DOHH2 (cell line): Measurements from ENCODE around the gene RRP1B.

Experiments used
- EZH2phosphoT487 ChIP-seq: fragments of 200-600 bp; sonication (generic); IDR thresholded peaks from 2 replicates; pipeline ENCODE4 v1.6.1; 2017; ENCODE audit warnings: borderline replicate concordance, mild to moderate bottlenecking, antibody characterized with exemption, low read length, moderate library complexity, mixed read lengths
- TF ChIP-seq, protein P1 (sequence below): fragments of 200-600 bp; sonication (generic); IDR thresholded peaks from one replicate; pipeline ENCODE4 v1.5.1; 2014; ENCODE audit warnings: antibody characterized with exemption, mild to moderate bottlenecking, low read depth, low read length; ENCODE audit not compliant: poor library complexity, severe bottlenecking

DNA sequence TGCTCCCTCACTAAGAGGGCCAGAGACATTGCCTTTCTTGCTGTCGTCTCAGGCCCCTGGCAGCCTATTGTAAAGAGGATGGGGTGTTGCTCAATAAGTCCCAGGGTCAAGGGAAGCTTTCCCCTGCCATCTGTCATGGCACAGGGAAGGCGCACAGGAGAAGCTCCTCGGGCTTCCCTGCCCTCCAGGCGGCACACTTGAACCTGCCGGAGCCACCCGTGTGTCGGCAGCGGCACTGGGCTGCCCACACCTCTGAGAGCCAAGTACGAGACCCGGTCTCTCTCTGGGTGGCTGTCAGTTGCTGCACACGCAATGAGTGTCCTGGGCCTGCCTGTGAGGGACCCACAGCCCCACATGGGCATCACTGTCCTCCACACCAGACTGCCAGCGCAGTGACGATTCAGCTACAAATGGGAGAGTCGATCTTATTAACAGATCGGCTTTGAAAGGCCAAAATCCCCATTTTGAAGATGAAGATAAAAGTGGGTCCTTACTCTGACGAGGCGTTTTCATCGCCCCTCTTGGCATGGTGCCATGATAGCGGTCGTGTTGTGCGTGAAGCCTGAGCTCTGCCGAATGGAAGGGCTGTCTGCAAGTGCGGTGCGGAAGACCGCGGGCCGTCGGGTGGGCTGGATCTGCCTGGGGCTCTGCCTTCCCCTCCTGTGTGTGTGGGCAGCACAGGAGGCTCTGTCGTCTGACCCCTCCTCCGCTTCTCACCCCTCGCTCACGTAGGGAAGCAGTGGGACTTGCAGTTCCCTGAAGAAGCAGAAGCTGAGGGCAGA, 30.4 kb downstream of the RRP1B start:
- TF ChIP-seq, protein P1, sequence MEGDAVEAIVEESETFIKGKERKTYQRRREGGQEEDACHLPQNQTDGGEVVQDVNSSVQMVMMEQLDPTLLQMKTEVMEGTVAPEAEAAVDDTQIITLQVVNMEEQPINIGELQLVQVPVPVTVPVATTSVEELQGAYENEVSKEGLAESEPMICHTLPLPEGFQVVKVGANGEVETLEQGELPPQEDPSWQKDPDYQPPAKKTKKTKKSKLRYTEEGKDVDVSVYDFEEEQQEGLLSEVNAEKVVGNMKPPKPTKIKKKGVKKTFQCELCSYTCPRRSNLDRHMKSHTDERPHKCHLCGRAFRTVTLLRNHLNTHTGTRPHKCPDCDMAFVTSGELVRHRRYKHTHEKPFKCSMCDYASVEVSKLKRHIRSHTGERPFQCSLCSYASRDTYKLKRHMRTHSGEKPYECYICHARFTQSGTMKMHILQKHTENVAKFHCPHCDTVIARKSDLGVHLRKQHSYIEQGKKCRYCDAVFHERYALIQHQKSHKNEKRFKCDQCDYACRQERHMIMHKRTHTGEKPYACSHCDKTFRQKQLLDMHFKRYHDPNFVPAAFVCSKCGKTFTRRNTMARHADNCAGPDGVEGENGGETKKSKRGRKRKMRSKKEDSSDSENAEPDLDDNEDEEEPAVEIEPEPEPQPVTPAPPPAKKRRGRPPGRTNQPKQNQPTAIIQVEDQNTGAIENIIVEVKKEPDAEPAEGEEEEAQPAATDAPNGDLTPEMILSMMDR, result no peak
- TF ChIP-seq EZH2phosphoT487, result no peak
